Measurements from ENCODE around the gene PUS10. TPM values are rescaled to one million over a fixed set of nuclear protein-coding genes. Genes with fewer than 3 reads are reported as not detected.
"Not testable (repeated sequence)": the region's sequence is repeated elsewhere in the genome, so short reads cannot be mapped to it uniquely, and the experiment has no call there.

Gene PUS10
- total RNA-seq, 1 donor from 2014 or later: 8.9 TPM

DNA sequence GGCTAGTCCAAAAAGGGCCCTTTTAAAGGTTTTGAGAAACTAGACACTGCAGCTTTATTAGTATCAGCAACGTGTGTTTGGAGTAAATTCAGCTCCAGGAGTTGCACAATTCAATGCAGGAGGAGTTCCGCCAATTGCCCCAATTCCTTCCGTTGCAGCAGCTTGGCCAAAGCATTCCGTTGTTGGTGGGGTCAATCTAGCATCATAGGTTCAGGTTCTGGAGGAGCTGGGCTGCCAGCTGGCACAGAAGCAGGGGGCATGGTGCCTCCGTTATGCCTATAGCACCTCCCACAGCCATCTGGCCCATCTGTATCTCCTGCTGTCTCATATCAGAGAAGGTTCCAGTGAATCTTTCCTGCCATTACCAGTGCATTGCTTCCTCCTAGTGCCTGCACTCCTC, 81.3 kb downstream of the PUS10 start:
- Histone ChIP-seq H3K27me3 (no peaks in the 10 kb centered on the region), H3K36me3 (peaks cover 6% of the 10 kb centered on the region), H3K27ac (no peak overlapping the region), H3K4me1 (peaks cover 12% of the 10 kb centered on the region), H3K9me3 (no peaks in the 10 kb centered on the region), H3K4me3 (no peak overlapping the region)
- intact Hi-C loops (cut with DNase I): no loop called here
- no peak for DNase-seq
- TF ChIP-seq, protein P1, sequence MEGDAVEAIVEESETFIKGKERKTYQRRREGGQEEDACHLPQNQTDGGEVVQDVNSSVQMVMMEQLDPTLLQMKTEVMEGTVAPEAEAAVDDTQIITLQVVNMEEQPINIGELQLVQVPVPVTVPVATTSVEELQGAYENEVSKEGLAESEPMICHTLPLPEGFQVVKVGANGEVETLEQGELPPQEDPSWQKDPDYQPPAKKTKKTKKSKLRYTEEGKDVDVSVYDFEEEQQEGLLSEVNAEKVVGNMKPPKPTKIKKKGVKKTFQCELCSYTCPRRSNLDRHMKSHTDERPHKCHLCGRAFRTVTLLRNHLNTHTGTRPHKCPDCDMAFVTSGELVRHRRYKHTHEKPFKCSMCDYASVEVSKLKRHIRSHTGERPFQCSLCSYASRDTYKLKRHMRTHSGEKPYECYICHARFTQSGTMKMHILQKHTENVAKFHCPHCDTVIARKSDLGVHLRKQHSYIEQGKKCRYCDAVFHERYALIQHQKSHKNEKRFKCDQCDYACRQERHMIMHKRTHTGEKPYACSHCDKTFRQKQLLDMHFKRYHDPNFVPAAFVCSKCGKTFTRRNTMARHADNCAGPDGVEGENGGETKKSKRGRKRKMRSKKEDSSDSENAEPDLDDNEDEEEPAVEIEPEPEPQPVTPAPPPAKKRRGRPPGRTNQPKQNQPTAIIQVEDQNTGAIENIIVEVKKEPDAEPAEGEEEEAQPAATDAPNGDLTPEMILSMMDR (IDR thresholded peaks at IDR 0.05): no peak
- ATAC-seq: peak; percentile 19

DNA sequence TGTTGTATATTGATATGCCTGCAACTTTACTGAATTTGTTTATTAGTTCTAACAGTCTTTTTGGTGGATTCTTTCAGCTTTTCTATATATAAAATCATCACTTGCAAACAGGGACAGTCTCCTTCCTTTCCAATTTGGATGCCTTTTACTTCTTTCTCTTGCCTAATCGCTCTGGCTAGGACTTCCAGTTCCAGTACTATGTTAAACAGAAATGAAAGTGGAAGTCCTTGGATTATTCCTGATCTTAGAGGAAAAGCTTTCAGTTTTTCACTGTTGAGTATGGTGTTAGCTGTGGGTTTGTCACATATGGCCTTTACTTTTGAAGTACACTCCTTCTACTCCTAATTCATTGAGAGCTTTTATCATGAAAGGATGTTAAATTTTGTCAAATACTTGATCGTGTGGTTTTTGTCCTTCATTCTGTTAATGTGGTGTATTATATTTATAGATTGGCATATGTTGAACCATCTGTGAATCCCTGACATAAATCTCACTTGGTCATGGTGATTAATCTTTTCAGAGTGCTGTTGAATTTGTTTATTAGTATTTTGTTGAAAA, 83.8 kb downstream of the PUS10 start:
- Histone ChIP-seq H3K4me1 (peaks cover 12% of the 10 kb centered on the region), H3K36me3 (peaks cover 4% of the 10 kb centered on the region), H3K27me3 (no peaks in the 10 kb centered on the region), H3K9me3 (no peaks in the 10 kb centered on the region), H3K4me3 (no peak overlapping the region), H3K27ac (peak overlapping the region; percentile 56)
- intact Hi-C loops (cut with DNase I): no loop called here
- TF ChIP-seq, protein P1 (IDR thresholded peaks at IDR 0.05): no peak
- no peak for DNase-seq
- ATAC-seq: peak; percentile 64

DNA sequence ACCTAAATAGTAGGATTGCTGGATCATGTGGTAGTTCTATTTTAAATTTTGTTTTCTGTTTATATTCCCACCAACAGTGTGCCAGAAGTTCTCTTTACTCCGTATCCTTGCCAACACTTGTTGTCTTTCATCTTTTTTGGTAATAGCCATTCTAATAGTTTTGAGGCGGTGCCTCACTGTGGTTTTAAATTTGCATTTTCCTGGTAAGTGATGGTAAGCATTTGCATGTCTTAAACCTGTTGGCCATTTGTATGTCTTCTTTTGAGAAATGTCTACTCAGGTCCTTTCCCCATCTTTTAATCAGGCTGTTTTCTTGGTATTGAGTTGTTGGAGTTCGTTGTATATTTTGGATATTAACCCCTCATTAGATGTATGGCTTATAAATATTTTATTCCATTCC, 85.1 kb downstream of the PUS10 start:
- H3K27ac ChIP-seq: no peak overlapping the region
- DNase-seq (no peak), ATAC-seq (no peak)
- H3K27me3 ChIP-seq: no peaks in the 10 kb centered on the region
- intact Hi-C loops (cut with DNase I): no loop called here
- peaks cover 12% of the 10 kb centered on the region for H3K4me1 ChIP-seq
- H3K9me3 ChIP-seq: no peaks in the 10 kb centered on the region
- TF ChIP-seq, protein P1 (IDR thresholded peaks at IDR 0.05): no peak
- H3K36me3 ChIP-seq: no peaks in the 10 kb centered on the region
- H3K4me3 ChIP-seq: no peak overlapping the region

DNA sequence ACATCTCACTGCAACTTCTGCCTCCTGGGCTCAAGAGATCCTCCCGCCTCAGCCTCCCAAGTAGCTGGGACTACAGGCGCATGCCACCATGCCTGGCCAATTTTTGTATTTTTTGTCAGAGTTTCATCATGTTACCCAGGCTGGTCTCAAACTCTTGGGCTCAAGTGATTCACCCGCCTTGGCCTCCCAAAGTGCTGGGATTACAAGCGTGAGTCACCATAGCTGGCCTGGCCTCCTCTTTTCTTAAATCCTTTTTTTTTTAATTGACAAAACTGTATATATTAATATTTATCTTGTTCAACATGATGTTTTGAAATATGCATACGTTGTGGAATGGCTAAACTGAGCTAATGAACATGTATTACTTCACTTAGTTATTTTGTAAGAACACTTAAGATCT, 86.0 kb downstream of the PUS10 start:
- H3K27me3 ChIP-seq; H3K4me3 ChIP-seq; DNase-seq; H3K27ac ChIP-seq; H3K9me3 ChIP-seq; intact Hi-C loops (cut with DNase I); H3K36me3 ChIP-seq; ATAC-seq: not testable (repeated sequence)
- H3K4me1 ChIP-seq: peaks cover 12% of the 10 kb centered on the region

DNA sequence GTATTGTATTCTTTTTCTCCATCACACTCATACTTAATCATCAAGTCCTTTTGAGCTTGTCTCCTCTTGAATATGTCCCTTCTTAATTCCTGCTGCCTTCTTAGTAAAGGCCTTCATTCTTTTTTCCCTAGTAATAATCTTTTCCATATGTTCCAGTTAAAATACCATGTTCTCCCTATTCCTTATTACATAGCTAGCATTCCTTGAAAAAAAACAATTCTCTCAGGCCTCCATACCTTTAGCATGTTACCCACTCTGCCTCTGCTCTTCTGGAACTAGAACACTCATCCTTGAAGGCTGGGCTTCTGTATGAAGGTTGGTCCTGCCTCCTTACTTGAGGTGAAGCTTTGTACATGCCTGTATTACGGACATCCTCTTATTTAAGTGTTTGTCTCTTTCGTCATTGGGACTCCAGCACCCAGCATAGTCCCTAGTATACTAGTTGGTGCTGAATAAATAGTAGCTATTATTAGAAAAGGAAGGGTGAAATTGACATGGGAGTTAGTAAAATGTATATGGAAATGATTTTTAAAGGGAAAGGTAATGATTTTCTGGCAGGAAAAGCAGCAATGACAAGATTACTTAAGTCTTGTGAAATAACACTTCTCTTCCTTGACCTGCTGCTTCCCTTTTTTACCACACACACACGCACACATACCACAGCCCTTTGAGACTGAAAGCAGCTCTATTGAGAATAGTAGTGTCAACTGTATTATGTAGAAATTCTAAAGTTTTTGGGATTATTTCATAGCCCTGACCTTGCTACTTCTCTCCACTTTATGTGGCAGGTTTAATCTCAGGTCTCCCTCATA, 91.1 kb downstream of the PUS10 start:
- Histone ChIP-seq H3K4me1 (peaks cover 15% of the 10 kb centered on the region), H3K36me3 (peaks cover 26% of the 10 kb centered on the region), H3K27ac (no peak overlapping the region), H3K4me3 (no peak overlapping the region), H3K9me3 (no peaks in the 10 kb centered on the region), H3K27me3 (no peaks in the 10 kb centered on the region)
- intact Hi-C loops (cut with DNase I): no loop called here
- no peak for DNase-seq
- peak; percentile 91 for ATAC-seq
- TF ChIP-seq, protein P1 (IDR thresholded peaks at IDR 0.05): no peak

DNA sequence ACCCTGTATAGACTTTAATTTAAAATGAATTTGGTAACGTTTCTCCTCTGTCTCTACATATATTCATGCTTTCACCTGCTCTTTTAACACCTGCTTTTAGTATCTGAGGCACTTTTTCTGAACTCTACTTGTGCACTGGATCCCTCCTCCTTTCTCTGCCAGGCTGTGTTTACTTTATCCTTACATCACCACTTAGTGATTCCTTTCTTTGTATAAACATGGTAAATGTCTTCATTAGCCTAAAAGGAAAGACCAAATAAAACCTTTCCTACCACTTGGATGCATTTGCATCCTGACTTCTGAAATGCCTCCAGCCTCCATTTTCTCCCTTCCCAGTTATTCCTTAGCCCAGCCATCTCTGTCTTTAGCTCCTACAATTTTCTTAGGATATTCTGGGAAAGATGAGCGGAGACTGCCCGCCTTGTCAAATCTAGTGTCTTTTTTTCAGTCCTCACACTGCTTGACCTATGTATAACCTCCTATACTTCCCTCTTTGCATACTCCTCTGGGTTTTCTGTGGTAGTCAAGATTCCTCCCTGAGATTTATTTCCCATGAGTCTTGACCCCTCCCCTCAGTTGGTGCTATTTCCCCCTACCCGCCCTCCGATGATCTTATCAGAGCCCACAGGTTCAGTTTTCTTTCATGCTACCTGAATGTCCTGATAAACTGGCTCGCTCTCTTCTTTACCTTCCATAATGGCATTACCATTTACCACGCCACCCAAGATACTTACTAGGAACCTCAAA, 91.9 kb downstream of the PUS10 start:
- no peak overlapping the region for H3K4me3 ChIP-seq
- ATAC-seq (peak; percentile 57), DNase-seq (no peak)
- no peak overlapping the region for H3K27ac ChIP-seq
- TF ChIP-seq, protein P1 (IDR thresholded peaks at IDR 0.05): no peak
- intact Hi-C loops (cut with DNase I): no loop called here
- H3K36me3 ChIP-seq: peaks cover 33% of the 10 kb centered on the region
- peaks cover 15% of the 10 kb centered on the region for H3K4me1 ChIP-seq
- H3K9me3 ChIP-seq: no peaks in the 10 kb centered on the region
- no peaks in the 10 kb centered on the region for H3K27me3 ChIP-seq
